ENCODE measurements around the gene STXBP6. TPM values are rescaled to one million over a fixed set of nuclear protein-coding genes. Genes with fewer than 3 reads are reported as not detected.

The STXBP6 gene
- total and polyA plus RNA-seq, 2 of the 13 experiments (the other 11 are each of a cell fraction or from before 2014, with no cell fraction given), result 35.3 to 42.8 TPM

DNA sequence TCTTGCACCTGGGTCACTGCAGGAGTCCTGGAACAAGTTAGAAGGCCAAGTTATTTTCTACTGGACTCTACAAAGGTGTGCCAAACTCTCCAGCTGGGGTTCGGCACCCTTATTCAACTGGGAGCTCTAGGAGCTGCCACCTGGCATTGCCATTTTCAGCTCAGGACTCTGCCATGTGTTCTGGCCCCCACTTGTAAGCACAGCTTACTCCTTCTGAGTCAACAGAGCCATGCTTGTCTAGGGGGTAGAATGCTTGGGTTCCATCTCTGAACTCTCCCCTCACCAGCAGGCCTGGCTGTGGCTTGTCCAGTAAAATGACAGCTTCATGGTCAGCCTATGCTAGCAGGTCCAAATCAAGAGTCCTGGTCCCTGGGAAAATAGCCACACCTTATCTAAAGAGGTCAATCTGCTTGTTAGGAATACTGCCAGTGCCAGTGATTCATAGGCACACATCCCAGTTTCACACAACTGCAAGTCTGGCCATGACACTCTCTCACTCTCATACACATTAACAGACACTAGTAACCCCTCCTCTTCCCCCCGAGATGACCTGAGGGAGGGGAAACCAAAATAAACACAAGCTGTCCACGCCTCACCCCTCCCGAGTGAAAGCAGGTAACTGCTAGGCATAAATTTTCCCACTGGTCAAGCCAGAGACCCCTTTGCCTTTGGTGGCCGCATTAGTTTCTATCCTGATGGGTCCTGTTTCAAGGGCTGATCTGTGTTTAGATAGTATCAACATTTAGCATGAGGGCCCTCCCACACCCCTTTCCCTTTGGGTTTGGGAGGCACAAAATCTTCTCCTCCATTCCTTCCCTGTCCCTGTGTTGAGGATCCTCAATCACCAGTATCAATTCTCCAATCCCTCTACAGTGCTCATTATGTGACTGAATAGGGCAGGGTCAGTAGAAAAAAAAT lies 233.7 kb downstream of the STXBP6 start (continued):
- TF ChIP-seq, protein P1, sequence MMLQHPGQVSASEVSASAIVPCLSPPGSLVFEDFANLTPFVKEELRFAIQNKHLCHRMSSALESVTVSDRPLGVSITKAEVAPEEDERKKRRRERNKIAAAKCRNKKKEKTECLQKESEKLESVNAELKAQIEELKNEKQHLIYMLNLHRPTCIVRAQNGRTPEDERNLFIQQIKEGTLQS (CRISPR knock-in tag; IDR thresholded peaks at IDR 0.05), result peak; percentile 63; the same call in 1 of the 2 replicates
- TF ChIP-seq, protein P2, sequence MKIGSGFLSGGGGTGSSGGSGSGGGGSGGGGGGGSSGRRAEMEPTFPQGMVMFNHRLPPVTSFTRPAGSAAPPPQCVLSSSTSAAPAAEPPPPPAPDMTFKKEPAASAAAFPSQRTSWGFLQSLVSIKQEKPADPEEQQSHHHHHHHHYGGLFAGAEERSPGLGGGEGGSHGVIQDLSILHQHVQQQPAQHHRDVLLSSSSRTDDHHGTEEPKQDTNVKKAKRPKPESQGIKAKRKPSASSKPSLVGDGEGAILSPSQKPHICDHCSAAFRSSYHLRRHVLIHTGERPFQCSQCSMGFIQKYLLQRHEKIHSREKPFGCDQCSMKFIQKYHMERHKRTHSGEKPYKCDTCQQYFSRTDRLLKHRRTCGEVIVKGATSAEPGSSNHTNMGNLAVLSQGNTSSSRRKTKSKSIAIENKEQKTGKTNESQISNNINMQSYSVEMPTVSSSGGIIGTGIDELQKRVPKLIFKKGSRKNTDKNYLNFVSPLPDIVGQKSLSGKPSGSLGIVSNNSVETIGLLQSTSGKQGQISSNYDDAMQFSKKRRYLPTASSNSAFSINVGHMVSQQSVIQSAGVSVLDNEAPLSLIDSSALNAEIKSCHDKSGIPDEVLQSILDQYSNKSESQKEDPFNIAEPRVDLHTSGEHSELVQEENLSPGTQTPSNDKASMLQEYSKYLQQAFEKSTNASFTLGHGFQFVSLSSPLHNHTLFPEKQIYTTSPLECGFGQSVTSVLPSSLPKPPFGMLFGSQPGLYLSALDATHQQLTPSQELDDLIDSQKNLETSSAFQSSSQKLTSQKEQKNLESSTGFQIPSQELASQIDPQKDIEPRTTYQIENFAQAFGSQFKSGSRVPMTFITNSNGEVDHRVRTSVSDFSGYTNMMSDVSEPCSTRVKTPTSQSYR (CRISPR knock-in tag; IDR thresholded peaks at IDR 0.05; ENCODE audit: borderline replicate concordance), result peak; percentile 19; the same call in 1 of the 2 replicates
- TF ChIP-seq, protein P3, sequence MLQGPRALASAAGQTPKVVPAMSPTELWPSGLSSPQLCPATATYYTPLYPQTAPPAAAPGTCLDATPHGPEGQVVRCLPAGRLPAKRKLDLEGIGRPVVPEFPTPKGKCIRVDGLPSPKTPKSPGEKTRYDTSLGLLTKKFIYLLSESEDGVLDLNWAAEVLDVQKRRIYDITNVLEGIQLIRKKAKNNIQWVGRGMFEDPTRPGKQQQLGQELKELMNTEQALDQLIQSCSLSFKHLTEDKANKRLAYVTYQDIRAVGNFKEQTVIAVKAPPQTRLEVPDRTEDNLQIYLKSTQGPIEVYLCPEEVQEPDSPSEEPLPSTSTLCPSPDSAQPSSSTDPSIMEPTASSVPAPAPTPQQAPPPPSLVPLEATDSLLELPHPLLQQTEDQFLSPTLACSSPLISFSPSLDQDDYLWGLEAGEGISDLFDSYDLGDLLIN (CRISPR knock-in tag; IDR thresholded peaks at IDR 0.05; ENCODE audit: borderline replicate concordance), result 0 out of 2 replicates have a peak, but pooled peaks have one; percentile 15
- TF ChIP-seq, protein P4, sequence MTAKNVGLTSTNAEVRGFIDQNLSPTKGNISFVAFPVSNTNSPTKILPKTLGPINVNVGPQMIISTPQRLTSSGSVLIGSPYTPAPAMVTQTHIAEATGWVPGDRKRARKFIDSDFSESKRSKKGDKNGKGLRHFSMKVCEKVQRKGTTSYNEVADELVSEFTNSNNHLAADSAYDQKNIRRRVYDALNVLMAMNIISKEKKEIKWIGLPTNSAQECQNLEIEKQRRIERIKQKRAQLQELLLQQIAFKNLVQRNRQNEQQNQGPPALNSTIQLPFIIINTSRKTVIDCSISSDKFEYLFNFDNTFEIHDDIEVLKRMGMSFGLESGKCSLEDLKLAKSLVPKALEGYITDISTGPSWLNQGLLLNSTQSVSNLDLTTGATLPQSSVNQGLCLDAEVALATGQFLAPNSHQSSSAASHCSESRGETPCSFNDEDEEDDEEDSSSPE (CRISPR knock-in tag; IDR thresholded peaks at IDR 0.05), result peak; percentile 20; the same call in 1 of the 2 replicates
- TF ChIP-seq, protein P5, sequence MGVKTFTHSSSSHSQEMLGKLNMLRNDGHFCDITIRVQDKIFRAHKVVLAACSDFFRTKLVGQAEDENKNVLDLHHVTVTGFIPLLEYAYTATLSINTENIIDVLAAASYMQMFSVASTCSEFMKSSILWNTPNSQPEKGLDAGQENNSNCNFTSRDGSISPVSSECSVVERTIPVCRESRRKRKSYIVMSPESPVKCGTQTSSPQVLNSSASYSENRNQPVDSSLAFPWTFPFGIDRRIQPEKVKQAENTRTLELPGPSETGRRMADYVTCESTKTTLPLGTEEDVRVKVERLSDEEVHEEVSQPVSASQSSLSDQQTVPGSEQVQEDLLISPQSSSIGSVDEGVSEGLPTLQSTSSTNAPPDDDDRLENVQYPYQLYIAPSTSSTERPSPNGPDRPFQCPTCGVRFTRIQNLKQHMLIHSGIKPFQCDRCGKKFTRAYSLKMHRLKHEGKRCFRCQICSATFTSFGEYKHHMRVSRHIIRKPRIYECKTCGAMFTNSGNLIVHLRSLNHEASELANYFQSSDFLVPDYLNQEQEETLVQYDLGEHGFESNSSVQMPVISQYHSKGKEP (CRISPR knock-in tag; IDR thresholded peaks at IDR 0.05), result 0 out of 2 replicates have a peak, but pooled peaks have one; percentile 27
- TF ChIP-seq SIX4 (CRISPR knock-in tag; IDR thresholded peaks at IDR 0.05) (peak; percentile 88), ZNF224 (CRISPR knock-in tag; IDR thresholded peaks at IDR 0.05) (no peak; the same call in 1 of the 2 replicates), BRD4 (CRISPR knock-in tag; IDR thresholded peaks at IDR 0.05) (no peak), ZNF326 (CRISPR knock-in tag; IDR thresholded peaks at IDR 0.05; ENCODE audit: borderline replicate concordance) (no peak), TOE1 (CRISPR knock-in tag; IDR thresholded peaks at IDR 0.05) (no peak), KMT2A (CRISPR knock-in tag; IDR thresholded peaks at IDR 0.05) (peak; percentile 42; the same call in 1 of the 2 replicates), FOXM1 (CRISPR knock-in tag; IDR thresholded peaks at IDR 0.05) (no peak), ZBTB21 (CRISPR knock-in tag; IDR thresholded peaks at IDR 0.05) (0 out of 2 replicates have a peak, but pooled peaks have one; percentile 28), ZNF431 (CRISPR knock-in tag; IDR thresholded peaks at IDR 0.05; ENCODE audit: borderline replicate concordance, low read depth) (no peak)
- TF ChIP-seq, protein P6, sequence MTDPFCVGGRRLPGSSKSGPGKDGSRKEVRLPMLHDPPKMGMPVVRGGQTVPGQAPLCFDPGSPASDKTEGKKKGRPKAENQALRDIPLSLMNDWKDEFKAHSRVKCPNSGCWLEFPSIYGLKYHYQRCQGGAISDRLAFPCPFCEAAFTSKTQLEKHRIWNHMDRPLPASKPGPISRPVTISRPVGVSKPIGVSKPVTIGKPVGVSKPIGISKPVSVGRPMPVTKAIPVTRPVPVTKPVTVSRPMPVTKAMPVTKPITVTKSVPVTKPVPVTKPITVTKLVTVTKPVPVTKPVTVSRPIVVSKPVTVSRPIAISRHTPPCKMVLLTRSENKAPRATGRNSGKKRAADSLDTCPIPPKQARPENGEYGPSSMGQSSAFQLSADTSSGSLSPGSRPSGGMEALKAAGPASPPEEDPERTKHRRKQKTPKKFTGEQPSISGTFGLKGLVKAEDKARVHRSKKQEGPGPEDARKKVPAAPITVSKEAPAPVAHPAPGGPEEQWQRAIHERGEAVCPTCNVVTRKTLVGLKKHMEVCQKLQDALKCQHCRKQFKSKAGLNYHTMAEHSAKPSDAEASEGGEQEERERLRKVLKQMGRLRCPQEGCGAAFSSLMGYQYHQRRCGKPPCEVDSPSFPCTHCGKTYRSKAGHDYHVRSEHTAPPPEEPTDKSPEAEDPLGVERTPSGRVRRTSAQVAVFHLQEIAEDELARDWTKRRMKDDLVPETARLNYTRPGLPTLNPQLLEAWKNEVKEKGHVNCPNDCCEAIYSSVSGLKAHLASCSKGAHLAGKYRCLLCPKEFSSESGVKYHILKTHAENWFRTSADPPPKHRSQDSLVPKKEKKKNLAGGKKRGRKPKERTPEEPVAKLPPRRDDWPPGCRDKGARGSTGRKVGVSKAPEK (CRISPR knock-in tag; IDR thresholded peaks at IDR 0.05; ENCODE audit: borderline replicate concordance), result 0 out of 2 replicates have a peak, but pooled peaks have one; percentile 75

Data from HepG2 (cell line).